Ishikawa (cell line): Measurements from ENCODE around the gene PTBP2.

Experiments
- CEBPB ChIP-seq: IDR thresholded peaks from 2 replicates; pipeline ENCODE4 v1.6.1; 2012
- CREB1 ChIP-seq: IDR thresholded peaks from 2 replicates; pipeline ENCODE4 v1.6.1; 2012; ENCODE audit warnings: low read depth
- EGR1 ChIP-seq: IDR thresholded peaks from 2 replicates; pipeline ENCODE4 v1.6.1; 2012
- EP300 ChIP-seq: IDR thresholded peaks from 2 replicates; pipeline ENCODE4 v1.6.1; 2012; ENCODE audit warnings: borderline replicate concordance
- FOXM1 ChIP-seq: IDR thresholded peaks from 2 replicates; pipeline ENCODE4 v1.6.1; 2012; ENCODE audit warnings: low read depth, borderline replicate concordance
- MAX ChIP-seq: IDR thresholded peaks from 2 replicates; pipeline ENCODE4 v1.6.1; 2012
- NFIC ChIP-seq: IDR thresholded peaks from 2 replicates; pipeline ENCODE4 v1.6.1; 2012
- RAD21 ChIP-seq: IDR thresholded peaks from 2 replicates; pipeline ENCODE4 v1.6.1; 2012; ENCODE audit warnings: low read depth
- REST ChIP-seq: IDR thresholded peaks from 2 replicates; pipeline ENCODE4 v1.6.1; 2012; ENCODE audit warnings: low read depth, mild to moderate bottlenecking
- TAF1 ChIP-seq: IDR thresholded peaks from 2 replicates; pipeline ENCODE4 v1.6.1; 2012; ENCODE audit warnings: low read depth, mild to moderate bottlenecking
- TCF12 ChIP-seq: IDR thresholded peaks from 2 replicates; pipeline ENCODE4 v1.6.1; 2012; ENCODE audit warnings: low read depth
- TEAD4 ChIP-seq: IDR thresholded peaks from 2 replicates; pipeline ENCODE4 v1.6.1; 2012
- ZBTB7A ChIP-seq: IDR thresholded peaks from 2 replicates; pipeline ENCODE4 v1.6.1; 2012; ENCODE audit warnings: low read depth
- TF ChIP-seq, protein P1 (sequence below): IDR thresholded peaks from 2 replicates; pipeline ENCODE4 v1.6.1; 2012

GRCh38 chr1:96741335-96741734, 19.8 kb downstream of the PTBP2 start:
- TF ChIP-seq RAD21 (no peak), MAX (no peak), TCF12 (no peak), REST (no peak), EP300 (no peak), EGR1 (no peak), TAF1 (no peak), CREB1 (no peak), CEBPB (no peak), NFIC (no peak), ZBTB7A (no peak), TEAD4 (no peak), FOXM1 (no peak)
- TF ChIP-seq, protein P1, sequence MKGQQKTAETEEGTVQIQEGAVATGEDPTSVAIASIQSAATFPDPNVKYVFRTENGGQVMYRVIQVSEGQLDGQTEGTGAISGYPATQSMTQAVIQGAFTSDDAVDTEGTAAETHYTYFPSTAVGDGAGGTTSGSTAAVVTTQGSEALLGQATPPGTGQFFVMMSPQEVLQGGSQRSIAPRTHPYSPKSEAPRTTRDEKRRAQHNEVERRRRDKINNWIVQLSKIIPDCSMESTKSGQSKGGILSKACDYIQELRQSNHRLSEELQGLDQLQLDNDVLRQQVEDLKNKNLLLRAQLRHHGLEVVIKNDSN = no peak
